ENCODE results near the gene SMYD3.

The SMYD3 gene

GRCh38 chr1:246142320-246142893, 364.7 kb downstream of the SMYD3 start:
- no peak overlapping the region for H3K27ac ChIP-seq
- no peak for TF ChIP-seq ZFX (IDR thresholded peaks at IDR 0.05)
- no peak for TF ChIP-seq CTCF (conservative IDR thresholded peaks at IDR 0.05)

GRCh38 chr1:246141306-246141705, 365.8 kb downstream of the SMYD3 start:
- no peak overlapping the region for H3K27ac ChIP-seq
- TF ChIP-seq CTCF (conservative IDR thresholded peaks at IDR 0.05) = no peak
- no peak for TF ChIP-seq ZFX (IDR thresholded peaks at IDR 0.05)

GRCh38 chr1:246139745-246140182, 367.3 kb downstream of the SMYD3 start:
- TF ChIP-seq CTCF (conservative IDR thresholded peaks at IDR 0.05) (no peak), ZFX (IDR thresholded peaks at IDR 0.05) (no peak)
- no peak overlapping the region for H3K27ac ChIP-seq

GRCh38 chr1:246138781-246139180, 368.3 kb downstream of the SMYD3 start:
- H3K27ac ChIP-seq = no peak overlapping the region
- TF ChIP-seq ZFX (IDR thresholded peaks at IDR 0.05) = no peak

- TF ChIP-seq CTCF (conservative IDR thresholded peaks at IDR 0.05) = no peak
- TF ChIP-seq ZFX (IDR thresholded peaks at IDR 0.05) = no peak
- H3K27ac ChIP-seq = no peak overlapping the region
These were observed 370.6 kb downstream of the SMYD3 start for GRCh38 chr1:246136477-246136876.

GRCh38 chr1:246134789-246135188, 372.3 kb downstream of the SMYD3 start:
- TF ChIP-seq ZFX (IDR thresholded peaks at IDR 0.05) (no peak), CTCF (conservative IDR thresholded peaks at IDR 0.05) (no peak)
- H3K27ac ChIP-seq = no peak overlapping the region

- H3K27ac ChIP-seq = no peak overlapping the region
- no peak for TF ChIP-seq CTCF (conservative IDR thresholded peaks at IDR 0.05)
- no peak for TF ChIP-seq ZFX (IDR thresholded peaks at IDR 0.05)
These were observed 376.0 kb downstream of the SMYD3 start for GRCh38 chr1:246131095-246131494.

- TF ChIP-seq ZFX (IDR thresholded peaks at IDR 0.05) (no peak), CTCF (conservative IDR thresholded peaks at IDR 0.05) (no peak)
- no peak overlapping the region for H3K27ac ChIP-seq
These were observed 378.5 kb downstream of the SMYD3 start for GRCh38 chr1:246128494-246129069.

Measured in C4-2B (cell line).